Suprapubic skin (tissue), 3 donors: Measurements from ENCODE around the gene ALG12.

Experiments used
- POLR2A ChIP-seq, 2 donors: fragments of 450-650 bp; IDR thresholded peaks; one replicate each; pipeline ENCODE4 v1.6.1; 2017; ENCODE audit warnings: antibody characterized with exemption in 2 of 2, mild to moderate bottlenecking in 2 of 2, moderate library complexity in 2 of 2
- TF ChIP-seq, protein P1 (sequence below), 2 donors: fragments of 200-600 bp in 1 of 2; fragments of 450-650 bp in 1 of 2; sonication (generic) in 1 of 2; IDR thresholded peaks; one replicate each; pipeline ENCODE4 v1.5.1; 2016 to 2019; ENCODE audit warnings: antibody characterized with exemption in 2 of 2, mild to moderate bottlenecking in 1 of 2, moderate library complexity in 1 of 2

DNA sequence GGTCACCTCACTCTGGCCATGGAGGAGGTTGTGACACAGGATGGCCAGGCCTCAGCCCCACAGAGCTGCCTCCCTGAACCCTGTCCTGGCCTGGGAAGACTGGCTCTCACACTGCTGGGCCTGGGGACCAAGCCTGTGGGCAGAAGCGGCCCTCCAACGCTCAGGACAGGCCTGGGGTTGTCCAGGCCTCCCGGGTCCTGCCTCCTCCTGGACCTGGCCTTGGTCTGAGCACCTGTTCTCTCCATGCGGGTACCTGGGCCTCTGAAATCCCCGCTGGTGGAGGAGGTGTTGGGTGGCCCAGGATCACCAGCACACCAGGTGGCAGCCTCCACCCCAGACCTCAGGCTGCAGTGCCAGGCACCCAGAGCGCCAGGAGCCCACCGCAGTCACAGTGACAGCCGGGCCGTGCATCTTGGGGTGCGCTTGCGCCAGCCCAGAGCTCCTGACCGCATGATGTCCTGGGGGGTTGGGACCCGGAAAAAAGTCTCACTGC, 26.2 kb upstream of the ALG12 start:
- no peak for TF ChIP-seq POLR2A (IDR thresholded peaks at IDR 0.05)
- TF ChIP-seq, protein P1, sequence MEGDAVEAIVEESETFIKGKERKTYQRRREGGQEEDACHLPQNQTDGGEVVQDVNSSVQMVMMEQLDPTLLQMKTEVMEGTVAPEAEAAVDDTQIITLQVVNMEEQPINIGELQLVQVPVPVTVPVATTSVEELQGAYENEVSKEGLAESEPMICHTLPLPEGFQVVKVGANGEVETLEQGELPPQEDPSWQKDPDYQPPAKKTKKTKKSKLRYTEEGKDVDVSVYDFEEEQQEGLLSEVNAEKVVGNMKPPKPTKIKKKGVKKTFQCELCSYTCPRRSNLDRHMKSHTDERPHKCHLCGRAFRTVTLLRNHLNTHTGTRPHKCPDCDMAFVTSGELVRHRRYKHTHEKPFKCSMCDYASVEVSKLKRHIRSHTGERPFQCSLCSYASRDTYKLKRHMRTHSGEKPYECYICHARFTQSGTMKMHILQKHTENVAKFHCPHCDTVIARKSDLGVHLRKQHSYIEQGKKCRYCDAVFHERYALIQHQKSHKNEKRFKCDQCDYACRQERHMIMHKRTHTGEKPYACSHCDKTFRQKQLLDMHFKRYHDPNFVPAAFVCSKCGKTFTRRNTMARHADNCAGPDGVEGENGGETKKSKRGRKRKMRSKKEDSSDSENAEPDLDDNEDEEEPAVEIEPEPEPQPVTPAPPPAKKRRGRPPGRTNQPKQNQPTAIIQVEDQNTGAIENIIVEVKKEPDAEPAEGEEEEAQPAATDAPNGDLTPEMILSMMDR (IDR thresholded peaks at IDR 0.05) = no peak
